ENCODE data around the gene NT5C1B. TPM values are rescaled to one million over a fixed set of nuclear protein-coding genes. Genes with fewer than 3 reads are reported as not detected.

Gene NT5C1B
- polyA plus RNA-seq, 1 experiment = not detected

DNA sequence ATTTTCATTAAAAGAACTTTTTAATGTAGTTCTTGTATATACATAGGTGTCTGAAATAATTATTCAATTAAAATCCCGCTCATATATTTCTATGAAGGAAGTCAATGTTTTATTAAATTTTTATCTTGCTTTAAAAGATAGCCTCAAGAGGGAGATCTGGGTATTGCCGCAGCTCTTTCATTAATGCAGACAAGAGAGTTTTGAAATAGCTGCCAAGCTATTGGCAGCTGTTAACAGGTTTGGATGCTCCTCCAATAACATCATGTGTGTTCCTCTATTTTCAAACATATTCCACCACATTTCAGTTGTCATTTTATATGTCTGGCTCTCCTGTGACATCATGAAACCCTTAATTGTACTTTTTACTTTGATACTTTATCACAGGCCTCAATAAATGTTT, 12.9 kb upstream of the NT5C1B start:
- H3K4me3 ChIP-seq (ENCODE audit: low read depth, low read length) = no peak overlapping the region
- TF ChIP-seq, protein P1, sequence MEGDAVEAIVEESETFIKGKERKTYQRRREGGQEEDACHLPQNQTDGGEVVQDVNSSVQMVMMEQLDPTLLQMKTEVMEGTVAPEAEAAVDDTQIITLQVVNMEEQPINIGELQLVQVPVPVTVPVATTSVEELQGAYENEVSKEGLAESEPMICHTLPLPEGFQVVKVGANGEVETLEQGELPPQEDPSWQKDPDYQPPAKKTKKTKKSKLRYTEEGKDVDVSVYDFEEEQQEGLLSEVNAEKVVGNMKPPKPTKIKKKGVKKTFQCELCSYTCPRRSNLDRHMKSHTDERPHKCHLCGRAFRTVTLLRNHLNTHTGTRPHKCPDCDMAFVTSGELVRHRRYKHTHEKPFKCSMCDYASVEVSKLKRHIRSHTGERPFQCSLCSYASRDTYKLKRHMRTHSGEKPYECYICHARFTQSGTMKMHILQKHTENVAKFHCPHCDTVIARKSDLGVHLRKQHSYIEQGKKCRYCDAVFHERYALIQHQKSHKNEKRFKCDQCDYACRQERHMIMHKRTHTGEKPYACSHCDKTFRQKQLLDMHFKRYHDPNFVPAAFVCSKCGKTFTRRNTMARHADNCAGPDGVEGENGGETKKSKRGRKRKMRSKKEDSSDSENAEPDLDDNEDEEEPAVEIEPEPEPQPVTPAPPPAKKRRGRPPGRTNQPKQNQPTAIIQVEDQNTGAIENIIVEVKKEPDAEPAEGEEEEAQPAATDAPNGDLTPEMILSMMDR (IDR thresholded peaks at IDR 0.05; ENCODE audit: low read depth, low read length) = 0 out of 2 replicates have a peak, but pooled peaks have one; percentile 5
- DNase-seq (ENCODE audit: low read depth, low spot score) = no peak
- CTCF ChIA-PET = no interaction called here
- no peaks in the 10 kb centered on the region for H3K27me3 ChIP-seq (ENCODE audit: control insufficient read depth, insufficient read depth, low read length)
- no peaks in the 10 kb centered on the region for H3K9me3 ChIP-seq (ENCODE audit: control insufficient read depth, insufficient read depth, low read length)
- POLR2A ChIA-PET = no interaction called here
- no peak overlapping the region for H3K27ac ChIP-seq (ENCODE audit: low read depth, low read length)

- Histone ChIP-seq H3K9me3 (ENCODE audit: control insufficient read depth, insufficient read depth, low read length) (no peaks in the 10 kb centered on the region), H3K4me3 (ENCODE audit: low read depth, low read length) (no peak overlapping the region), H3K27me3 (ENCODE audit: control insufficient read depth, insufficient read depth, low read length) (no peaks in the 10 kb centered on the region), H3K27ac (ENCODE audit: low read depth, low read length) (no peak overlapping the region)
- TF ChIP-seq, protein P1 (IDR thresholded peaks at IDR 0.05; ENCODE audit: low read depth, low read length) = no peak
- no peak for DNase-seq (ENCODE audit: low read depth, low spot score)
- ChIA-PET POLR2A (no interaction called here), CTCF (no interaction called here)
Measured at GRCh38 chr2:18600255-18600613, 10.9 kb upstream of the NT5C1B start.

- H3K4me3 ChIP-seq (ENCODE audit: low read depth, low read length) = no peak overlapping the region
- no peak for DNase-seq (ENCODE audit: low read depth, low spot score)
- H3K9me3 ChIP-seq (ENCODE audit: control insufficient read depth, insufficient read depth, low read length) = no peaks in the 10 kb centered on the region
- TF ChIP-seq, protein P1 (IDR thresholded peaks at IDR 0.05; ENCODE audit: low read depth, low read length) = no peak
- H3K27ac ChIP-seq (ENCODE audit: low read depth, low read length) = no peak overlapping the region
- ChIA-PET POLR2A (no interaction called here), CTCF (no interaction called here)
- no peaks in the 10 kb centered on the region for H3K27me3 ChIP-seq (ENCODE audit: control insufficient read depth, insufficient read depth, low read length)
Measured at GRCh38 chr2:18599509-18600254, 10.3 kb upstream of the NT5C1B start.

GRCh38 chr2:18598848-18599484, 9.6 kb upstream of the NT5C1B start:
- H3K4me3 ChIP-seq (ENCODE audit: low read depth, low read length) = no peak overlapping the region
- TF ChIP-seq, protein P1 (IDR thresholded peaks at IDR 0.05; ENCODE audit: low read depth, low read length) = no peak
- H3K27me3 ChIP-seq (ENCODE audit: control insufficient read depth, insufficient read depth, low read length) = no peaks in the 10 kb centered on the region
- ChIA-PET POLR2A (no interaction called here), CTCF (interaction anchor here (0.7 kb wide), 1 partner anchor 11 kb away, joined by 4 read pairs; no protein-coding TSS in a partner anchor)
- H3K27ac ChIP-seq (ENCODE audit: low read depth, low read length) = no peak overlapping the region
- no peak for DNase-seq (ENCODE audit: low read depth, low spot score)
- no peaks in the 10 kb centered on the region for H3K9me3 ChIP-seq (ENCODE audit: control insufficient read depth, insufficient read depth, low read length)

- TF ChIP-seq, protein P1 (IDR thresholded peaks at IDR 0.05; ENCODE audit: low read depth, low read length) = no peak
- Histone ChIP-seq H3K4me3 (ENCODE audit: low read depth, low read length) (no peak overlapping the region), H3K27me3 (ENCODE audit: control insufficient read depth, insufficient read depth, low read length) (no peaks in the 10 kb centered on the region), H3K9me3 (ENCODE audit: control insufficient read depth, insufficient read depth, low read length) (no peaks in the 10 kb centered on the region), H3K27ac (ENCODE audit: low read depth, low read length) (no peak overlapping the region)
- CTCF ChIA-PET = no interaction called here
- POLR2A ChIA-PET = no interaction called here
- no peak for DNase-seq (ENCODE audit: low read depth, low spot score)
Measured at GRCh38 chr2:18597618-18598017, 8.2 kb upstream of the NT5C1B start.
